ENCODE results near the gene TBL3.

The TBL3 gene

DNA sequence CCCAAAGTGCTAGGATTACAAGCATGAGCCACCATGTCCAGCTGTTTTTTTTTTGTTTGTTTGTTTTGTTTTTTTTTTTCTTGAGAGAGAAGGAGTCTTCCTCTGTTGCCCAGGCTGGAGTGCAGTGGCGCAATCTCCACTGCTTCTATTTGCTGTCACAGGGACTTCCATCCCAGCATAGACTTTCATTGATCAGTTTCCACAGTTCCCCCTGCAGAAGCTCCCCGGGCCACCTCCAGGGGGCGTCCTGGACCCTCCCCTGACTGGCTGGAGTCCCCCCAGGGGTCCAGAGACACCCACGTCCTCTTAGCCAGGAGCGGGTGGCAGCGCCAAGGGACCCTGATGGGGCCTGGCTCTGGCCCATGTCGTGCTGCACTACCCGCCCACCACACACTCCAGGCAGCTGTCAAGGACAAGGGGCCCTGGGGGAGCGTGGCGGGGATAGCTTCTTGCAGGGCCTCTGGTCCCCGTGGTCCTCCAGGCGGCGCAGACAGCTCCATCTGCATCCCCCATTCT is 44.6 kb downstream of the TBL3 start:
- no peak for DNase-seq (ENCODE audit: low spot score)

DNA sequence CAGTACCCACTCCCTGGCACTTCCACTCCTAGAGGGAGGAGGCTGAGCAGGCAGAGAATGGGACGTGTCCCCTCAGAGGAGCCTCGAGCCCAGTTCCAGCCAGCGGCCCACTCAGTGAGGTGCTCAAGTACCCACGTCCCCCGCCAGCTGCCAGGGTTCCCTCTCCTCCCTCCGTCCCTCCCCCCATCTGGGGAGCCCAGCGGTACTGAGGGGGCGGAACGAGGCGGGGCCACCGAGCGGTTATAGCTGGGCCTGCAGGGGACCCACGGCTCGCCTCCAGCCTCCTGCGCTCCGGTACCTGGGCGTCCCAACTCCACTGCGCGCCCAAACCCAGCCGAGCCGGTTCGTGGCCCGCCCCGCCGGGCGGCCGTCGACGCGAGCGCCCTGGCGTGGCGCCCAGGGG is 47.7 kb downstream of the TBL3 start, which contains the start of gene NPW:
Gene NPW, plus strand, starts transcription at position 268 of the 403 bp plus-strand sequence.
- DNase-seq (ENCODE audit: low spot score) = no peak

DNA sequence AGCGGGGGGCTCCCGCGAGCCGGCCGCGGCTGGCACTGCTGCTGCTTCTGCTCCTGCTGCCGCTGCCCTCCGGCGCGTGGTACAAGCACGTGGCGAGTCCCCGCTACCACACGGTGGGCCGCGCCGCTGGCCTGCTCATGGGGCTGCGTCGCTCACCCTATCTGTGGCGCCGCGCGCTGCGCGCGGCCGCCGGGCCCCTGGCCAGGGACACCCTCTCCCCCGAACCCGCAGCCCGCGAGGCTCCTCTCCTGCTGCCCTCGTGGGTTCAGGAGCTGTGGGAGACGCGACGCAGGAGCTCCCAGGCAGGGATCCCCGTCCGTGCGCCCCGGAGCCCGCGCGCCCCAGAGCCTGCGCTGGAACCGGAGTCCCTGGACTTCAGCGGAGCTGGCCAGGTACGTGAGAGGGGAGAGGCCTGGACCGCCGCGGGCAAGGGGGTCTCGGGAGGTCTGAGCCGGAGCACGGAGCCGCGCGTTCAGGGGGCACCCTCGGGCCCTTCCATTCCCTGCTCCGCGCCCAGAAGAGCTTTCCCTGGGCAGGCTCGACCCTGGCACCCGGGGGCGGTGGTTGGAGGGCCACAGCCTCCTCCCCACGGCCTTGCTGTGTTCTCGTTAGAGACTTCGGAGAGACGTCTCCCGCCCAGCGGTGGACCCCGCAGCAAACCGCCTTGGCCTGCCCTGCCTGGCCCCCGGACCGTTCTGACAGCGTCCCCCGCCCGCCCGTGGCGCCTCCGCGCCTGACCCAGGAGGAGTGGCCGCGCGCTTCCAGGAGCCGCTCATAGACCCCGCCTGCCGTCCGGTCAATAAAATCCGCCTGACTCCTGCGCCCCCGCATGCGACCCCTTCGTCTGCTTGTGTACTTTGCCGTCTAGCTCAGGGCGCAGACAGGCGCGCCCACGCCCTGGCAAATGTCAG is 48.3 kb downstream of the TBL3 start:
- DNase-seq (ENCODE audit: low spot score) = no peak

DNA sequence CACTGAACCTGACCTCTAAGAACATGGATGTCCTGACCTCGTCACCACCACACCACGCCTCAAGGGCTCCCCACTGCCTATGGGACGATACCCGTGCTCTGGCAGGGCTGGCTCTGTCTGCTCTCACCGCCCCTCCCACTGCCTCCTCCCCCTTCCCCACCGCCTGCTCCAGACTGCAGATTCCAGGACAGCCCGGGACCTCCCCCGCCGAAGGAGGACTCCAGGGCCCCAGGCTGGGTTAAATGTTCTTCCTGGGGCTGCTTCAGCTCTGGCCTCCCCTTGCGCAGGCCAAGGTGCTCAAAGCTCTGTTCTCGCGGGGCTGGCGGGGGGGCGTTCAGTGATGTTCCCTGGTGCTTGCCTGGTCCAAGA is 50.9 kb downstream of the TBL3 start:
- DNase-seq (ENCODE audit: low spot score) = no peak

DNA sequence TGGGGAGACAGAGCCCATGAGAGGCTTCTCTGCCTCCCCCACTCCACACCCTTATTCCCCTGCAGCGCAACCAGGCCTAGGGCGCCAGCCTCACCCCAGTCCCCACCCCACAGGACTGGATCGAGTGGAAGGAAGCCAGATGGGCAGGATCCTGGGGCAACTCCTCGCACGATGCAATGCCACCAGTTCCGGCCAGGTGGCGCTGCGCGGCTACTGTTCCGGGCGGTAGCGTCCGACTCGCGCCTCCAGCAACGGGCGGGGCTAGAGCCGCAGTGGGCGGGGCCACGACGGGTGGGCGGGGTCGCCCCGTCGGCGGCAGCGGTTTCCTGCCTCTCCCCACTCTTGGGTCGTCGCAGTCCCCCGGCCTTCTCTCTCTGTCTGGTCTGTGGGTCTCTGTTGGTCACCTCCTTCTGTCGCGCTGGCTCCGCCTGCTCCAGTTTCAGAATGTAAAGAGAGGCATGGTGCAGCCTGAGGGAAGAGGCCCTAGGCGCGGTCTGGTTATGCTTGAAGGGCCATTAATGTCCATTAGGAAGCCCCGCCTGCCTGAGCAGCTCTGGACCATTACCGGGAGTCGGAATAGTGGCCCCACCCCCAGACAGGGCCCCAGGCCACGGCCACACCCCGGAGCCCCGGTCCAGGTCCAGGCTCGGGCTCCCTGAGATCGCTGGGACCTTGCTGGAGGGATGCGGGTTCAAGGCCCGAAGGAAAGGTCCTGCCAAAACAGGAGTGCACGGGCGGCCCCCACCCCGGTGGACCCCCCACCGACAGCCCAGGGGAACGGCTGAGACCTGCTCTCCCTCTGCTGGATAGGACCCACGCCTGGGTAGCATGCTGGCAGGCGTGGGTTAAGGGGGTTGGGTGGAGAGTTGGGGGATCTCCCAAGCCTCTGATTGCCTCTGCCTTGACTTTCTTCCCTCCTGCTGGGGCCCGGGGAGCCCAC is 51.5 kb downstream of the TBL3 start:
- peak; percentile 94 for DNase-seq (ENCODE audit: low spot score)

DNA sequence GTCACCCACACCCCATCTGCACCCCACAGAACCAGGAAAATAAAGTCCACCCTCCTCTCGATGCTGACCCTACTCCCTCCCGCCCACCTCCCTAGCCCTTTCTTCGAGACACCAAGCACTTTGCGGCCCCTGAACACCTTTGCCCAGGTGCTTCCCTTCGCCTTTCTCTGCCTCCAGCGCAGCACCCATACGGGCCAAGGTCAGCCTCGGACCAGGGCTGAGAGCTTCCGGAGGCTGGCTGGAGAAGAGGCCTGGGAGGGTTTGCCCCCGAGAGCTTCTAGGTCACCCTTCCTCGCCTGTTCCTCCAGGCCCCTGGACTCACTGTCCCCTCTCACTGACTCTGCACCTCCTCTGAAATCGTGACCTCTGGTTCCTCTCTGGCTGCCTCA is 52.2 kb downstream of the TBL3 start:
- DNase-seq (ENCODE audit: low spot score) = no peak

DNA sequence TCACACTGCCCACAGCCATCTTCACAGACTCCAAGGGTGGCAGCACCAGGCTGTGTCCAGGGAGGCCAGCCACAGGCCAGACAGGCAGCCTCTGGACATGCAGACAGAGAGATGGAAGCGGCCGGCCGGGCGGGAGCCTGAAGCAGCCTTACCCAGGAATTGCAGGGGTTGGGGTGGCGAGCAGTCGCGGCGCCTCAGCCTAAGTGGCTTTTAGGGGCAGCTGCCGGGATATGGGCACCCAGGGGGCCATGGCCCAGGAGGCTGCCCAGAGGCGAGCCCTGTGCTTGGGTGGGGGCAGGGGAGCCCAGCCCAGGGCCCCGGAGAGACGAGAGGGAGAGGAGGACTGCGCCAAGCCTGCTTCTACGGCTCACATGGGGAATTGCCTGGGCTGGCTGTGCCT is 53.4 kb downstream of the TBL3 start:
- DNase-seq (ENCODE audit: low spot score) = no peak

DNA sequence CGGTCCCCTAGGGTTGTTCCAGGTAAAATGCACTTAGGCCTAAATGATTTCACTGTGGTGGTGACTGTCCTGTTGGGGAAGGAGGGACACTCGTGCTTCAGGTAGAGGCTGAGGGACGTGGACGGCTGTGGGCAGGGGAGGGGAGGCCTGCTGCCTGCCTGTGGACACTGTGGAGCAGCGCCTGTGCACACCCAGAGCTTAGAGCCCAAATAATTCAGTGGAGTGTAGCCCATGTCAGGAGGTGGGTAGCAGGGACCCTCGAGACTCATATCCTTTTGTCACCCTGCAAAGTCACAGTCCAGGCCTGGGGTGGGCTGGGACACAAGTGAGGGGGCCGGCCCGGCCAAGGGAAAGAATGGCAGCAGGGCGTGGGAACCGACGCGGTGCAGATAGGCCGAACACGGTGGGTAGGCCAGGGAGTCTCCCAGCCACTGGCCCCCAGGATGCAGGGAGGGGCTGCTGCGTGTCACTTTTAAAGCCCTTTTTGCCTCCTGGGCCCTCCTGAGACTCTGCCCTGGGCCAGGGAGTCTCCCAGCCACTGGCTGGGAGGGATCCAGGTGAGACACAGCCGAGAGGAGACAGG is 54.1 kb downstream of the TBL3 start:
- DNase-seq (ENCODE audit: low spot score) = no peak

DNA sequence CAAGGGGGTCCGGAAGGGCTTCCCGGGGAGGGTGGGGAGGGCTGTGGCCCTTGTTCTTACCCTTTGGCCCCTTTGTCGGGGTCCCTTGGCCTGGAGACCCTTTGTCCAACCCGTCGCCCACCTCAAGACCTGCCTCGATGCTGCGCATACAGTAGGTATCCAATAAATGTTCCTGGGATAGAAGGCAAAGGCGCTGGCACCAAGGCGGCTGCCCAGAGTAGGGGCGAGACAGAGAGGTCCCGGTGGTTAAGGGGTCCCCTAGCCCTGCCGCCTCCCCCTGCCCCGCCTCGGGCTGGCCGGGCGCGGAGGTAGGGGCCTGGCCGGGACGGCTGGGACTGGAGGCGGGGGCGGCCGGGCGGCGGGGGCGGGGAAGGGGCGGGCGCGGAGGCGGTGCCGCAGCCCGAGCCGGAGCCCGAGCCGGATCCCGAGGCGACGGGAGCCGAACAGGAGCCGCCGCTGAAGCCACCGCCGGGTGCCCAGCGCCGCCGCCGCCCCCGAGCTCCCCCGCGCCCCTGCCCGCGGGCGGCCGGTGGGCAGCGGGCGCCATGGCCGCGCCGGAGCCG is 54.7 kb downstream of the TBL3 start, which contains the start of gene NHERF2:
Gene NHERF2, plus strand, starts transcription at position 442 of the 563 bp plus-strand sequence. Its CDS starts 104 bp downstream, at position 546.
- DNase-seq (ENCODE audit: low spot score) = peak; percentile 24

DNA sequence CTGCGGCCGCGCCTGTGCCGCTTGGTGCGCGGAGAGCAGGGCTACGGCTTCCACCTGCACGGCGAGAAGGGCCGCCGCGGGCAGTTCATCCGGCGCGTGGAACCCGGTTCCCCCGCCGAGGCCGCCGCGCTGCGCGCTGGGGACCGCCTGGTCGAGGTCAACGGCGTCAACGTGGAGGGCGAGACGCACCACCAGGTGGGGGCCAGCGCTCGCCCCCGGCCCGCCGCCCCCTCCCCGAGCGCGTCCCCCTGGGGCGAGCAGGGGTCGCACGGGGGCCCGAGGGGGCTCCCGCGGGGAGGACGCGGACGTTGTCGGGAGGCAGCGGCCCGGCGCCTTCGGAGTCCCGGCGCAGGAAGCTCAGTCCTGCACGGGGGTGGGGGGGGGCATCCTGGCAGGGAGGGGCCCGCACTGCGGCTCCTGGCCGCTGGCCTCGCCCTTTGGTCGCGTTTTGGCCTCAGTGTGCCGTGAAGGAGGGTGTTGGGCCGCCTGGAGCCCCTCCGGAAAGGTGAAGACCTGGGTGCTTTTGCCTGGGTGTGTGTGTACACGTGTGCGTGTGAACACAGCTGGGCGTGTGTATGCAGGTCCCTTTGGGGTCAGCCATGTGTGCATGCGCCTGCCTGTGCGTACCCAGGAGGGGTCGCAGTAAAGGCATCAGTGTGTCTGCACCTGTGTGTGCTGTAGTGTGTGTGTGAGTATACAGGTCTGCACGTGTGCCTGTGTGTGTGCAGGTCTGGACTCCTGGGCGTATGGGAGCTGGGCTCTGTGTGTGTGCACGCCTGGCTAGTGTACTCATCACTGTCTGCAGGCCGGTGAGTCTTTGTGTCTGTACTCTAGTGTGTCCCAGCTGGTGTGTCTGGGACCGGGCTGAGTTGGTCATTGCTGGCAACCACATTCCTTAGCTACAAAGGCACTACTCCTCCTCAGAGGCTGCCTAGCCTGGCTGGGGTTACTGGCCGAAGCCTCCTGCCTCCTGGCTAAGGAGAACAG is 55.5 kb downstream of the TBL3 start:
- no peak for DNase-seq (ENCODE audit: low spot score)

DNA sequence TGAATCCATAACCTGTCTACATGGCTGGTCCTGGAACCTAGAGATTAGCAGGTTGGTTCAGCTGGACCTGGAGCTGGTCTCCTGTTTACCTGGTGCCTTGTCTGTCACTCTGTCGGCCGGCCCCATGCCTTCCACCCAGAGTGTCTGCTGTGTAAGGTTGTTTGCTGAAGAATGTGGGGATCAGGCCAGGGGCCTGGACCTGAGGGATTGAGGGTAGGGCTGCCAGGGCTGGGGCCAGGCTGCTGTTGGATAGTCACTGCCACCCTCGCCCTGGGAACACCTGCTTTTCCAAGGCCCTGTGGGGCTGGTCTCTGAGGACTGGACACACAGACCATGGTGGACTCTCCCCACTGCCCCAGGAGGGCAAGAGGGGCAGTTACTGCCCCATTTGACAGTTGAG is 56.3 kb downstream of the TBL3 start:
- DNase-seq (ENCODE audit: low spot score) = no peak

DNA sequence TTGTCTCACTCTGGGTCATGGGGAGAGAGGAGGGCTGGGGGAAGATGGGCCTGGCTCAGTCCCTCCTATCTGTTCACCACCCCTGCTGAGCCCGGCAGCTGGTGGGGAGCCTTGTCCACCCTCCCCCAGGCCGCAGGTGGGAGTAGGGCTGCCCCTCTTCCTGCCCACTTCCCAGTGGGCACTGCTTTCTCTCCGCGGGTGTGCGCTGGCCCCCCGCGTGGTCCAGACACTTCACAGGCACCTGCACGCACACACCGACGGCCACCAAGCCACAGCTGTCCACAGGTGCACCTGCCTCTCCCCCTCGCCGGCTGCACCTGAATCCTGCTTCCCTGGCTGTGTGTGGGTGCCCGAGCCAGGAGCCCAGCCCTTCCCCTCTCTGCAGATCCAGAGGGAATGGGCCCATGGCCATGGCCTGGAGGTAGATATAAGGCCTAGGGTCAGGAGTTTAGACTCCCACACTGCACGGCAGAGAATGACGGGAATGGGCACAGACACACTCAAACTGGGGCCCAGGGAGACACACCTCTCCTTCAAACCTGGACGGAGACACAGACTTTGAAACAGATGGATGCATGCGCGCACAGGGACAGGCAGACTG is 56.9 kb downstream of the TBL3 start:
- DNase-seq (ENCODE audit: low spot score) = no peak

DNA sequence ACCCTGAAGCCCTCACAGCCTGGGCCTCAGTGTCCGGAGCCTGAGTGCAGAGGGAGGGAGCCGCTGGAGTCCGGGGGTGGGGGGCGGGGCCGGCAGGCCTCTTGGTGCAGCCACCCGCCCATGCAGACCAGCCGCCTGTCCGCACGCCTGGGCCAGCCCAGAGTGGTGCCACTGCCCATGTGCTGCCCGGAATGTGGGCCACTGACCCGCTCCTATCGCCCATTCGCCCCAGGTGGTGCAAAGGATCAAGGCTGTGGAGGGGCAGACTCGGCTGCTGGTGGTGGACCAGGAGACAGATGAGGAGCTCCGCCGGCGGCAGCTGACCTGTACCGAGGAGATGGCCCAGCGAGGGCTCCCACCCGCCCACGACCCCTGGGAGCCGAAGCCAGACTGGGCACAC is 57.5 kb downstream of the TBL3 start:
- DNase-seq (ENCODE audit: low spot score) = no peak

DNA sequence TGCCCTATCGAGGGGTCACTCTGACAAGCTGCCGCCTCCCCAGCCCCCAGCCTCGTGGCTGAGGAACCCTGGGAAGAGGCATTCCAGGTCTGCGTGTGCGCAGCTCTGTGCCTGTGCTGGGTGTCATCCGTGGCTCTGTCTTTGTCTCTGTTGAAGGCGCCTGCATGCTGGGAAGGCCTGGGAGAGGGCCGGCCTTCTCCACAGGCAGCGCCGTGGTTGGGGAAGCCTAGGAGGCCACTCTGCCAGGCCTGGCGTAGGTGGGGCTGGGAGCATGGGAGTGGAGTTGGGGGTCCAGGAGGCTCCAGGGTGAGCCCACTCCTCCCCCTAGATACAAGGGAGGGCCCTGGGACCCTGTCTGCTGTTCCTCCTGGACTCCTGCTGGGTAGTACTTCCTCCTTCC is 58.2 kb downstream of the TBL3 start:
- DNase-seq (ENCODE audit: low spot score) = no peak

DNA sequence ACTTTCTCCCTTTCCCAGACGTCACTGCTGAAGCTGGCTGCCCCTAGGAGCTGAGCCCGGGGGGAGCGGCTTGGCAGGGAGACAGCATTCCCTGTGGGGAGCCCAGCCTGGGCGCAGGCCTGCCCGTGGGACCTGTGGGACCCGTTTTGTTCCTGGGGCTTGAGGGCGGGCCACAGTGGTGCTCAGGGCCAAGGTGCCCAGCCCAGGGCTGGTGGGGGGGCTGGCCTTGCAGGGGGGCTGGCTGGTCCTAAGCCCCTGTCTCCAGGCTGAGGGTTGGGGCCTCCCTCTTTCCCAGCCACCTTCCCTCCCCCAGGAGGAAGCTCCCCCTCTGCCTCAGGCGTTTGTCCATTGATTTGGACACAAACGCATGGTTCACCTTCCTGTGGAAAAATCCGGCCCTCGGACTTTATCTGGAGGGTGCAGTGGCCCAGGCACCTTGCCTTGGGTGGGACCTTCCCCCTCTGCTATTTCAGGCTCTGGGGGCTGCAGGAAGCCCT is 59.3 kb downstream of the TBL3 start:
- no peak for DNase-seq (ENCODE audit: low spot score)
